Trophoblast cell (in vitro differentiated cells and primary cell): ENCODE measurements around the gene CNTN4.
A peak's percentile ranks its signal among the peaks of the same experiment; 100 is the strongest.

Source experiments
- DNase-seq, 2 donors: peaks; one replicate each; pipeline ENCODE4 v3.0.0-alpha.2; 2016
- H2AFZ ChIP-seq: 2 replicates; pipeline ENCODE4 v1.6.1; 2013; ENCODE audit warnings: low read length, moderate library complexity, mild to moderate bottlenecking; ENCODE audit not compliant: insufficient read depth, poor library complexity
- H2AK5ac ChIP-seq: 2 replicates; pipeline ENCODE4 v1.6.1; 2013; ENCODE audit warnings: mild to moderate bottlenecking, low read length
- H2BK120ac ChIP-seq: 2 replicates; pipeline ENCODE4 v1.6.1; 2013; ENCODE audit warnings: low read length, mild to moderate bottlenecking, moderate library complexity; ENCODE audit not compliant: insufficient read depth, poor library complexity
- H2BK12ac ChIP-seq: 2 replicates; pipeline ENCODE4 v1.6.1; 2013; ENCODE audit warnings: mild to moderate bottlenecking, low read length, moderate library complexity
- H2BK5ac ChIP-seq: 2 replicates; pipeline ENCODE4 v1.6.1; 2013; ENCODE audit warnings: low read length, low read depth, moderate library complexity, mild to moderate bottlenecking; ENCODE audit not compliant: poor library complexity
- H3K14ac ChIP-seq: 2 replicates; pipeline ENCODE4 v1.6.1; 2013; ENCODE audit warnings: mild to moderate bottlenecking, low read length
- H3K18ac ChIP-seq: 2 replicates; pipeline ENCODE4 v1.6.1; 2013; ENCODE audit warnings: mild to moderate bottlenecking, low read length
- H3K23ac ChIP-seq: 2 replicates; pipeline ENCODE4 v1.6.1; 2013; ENCODE audit warnings: low read length
- H3K27ac ChIP-seq: 2 replicates; pipeline ENCODE4 v1.5.1; 2013; ENCODE audit warnings: low read depth, mild to moderate bottlenecking, inconsistent platforms, low read length, moderate library complexity
- H3K27me3 ChIP-seq: 2 replicates; pipeline ENCODE4 v1.6.1; 2013; ENCODE audit warnings: inconsistent platforms, mild to moderate bottlenecking, low read length, moderate library complexity; ENCODE audit not compliant: insufficient read depth
- H3K36me3 ChIP-seq, 2 experiments: 1 replicate in 1 of 2; 2 replicates in 1 of 2; pipeline ENCODE4 v1.6.1; 2013; ENCODE audit warnings: low read length in 2 of 2, mild to moderate bottlenecking in 2 of 2, moderate library complexity in 1 of 2; ENCODE audit not compliant: insufficient read depth in 2 of 2, control insufficient read depth in 1 of 2
- H3K4ac ChIP-seq: 2 replicates; pipeline ENCODE4 v1.6.1; 2013; ENCODE audit warnings: low read depth, mild to moderate bottlenecking, low read length, moderate library complexity
- H3K4me1 ChIP-seq, 2 experiments: 1 replicate in 1 of 2; 2 replicates in 1 of 2; pipeline ENCODE4 v1.6.1; 2013; ENCODE audit warnings: low read length in 2 of 2, mild to moderate bottlenecking in 2 of 2, moderate library complexity in 1 of 2; ENCODE audit not compliant: insufficient read depth in 2 of 2, control insufficient read depth in 1 of 2
- H3K4me2 ChIP-seq: 2 replicates; pipeline ENCODE4 v1.6.1; 2013; ENCODE audit warnings: inconsistent platforms, mild to moderate bottlenecking, low read length, moderate library complexity
- H3K4me3 ChIP-seq: 2 replicates; pipeline ENCODE4 v1.5.1; 2013; ENCODE audit warnings: mild to moderate bottlenecking, low read depth, low read length, inconsistent platforms
- H3K79me1 ChIP-seq: one replicate; pipeline ENCODE4 v1.6.1; 2013; ENCODE audit warnings: low read length
- H3K79me2 ChIP-seq: 2 replicates; pipeline ENCODE4 v1.6.1; 2013; ENCODE audit warnings: low read length, mild to moderate bottlenecking; ENCODE audit not compliant: control insufficient read depth, insufficient read depth, poor library complexity
- H3K9ac ChIP-seq: 2 replicates; pipeline ENCODE4 v1.6.1; 2013; ENCODE audit warnings: mild to moderate bottlenecking, low read length
- H3K9me3 ChIP-seq: 2 replicates; pipeline ENCODE4 v1.6.1; 2013; ENCODE audit warnings: low read depth, mild to moderate bottlenecking, control low read depth, inconsistent platforms, low read length; ENCODE audit not compliant: insufficient read depth
- H4K12ac ChIP-seq: 2 replicates; pipeline ENCODE4 v1.6.1; 2013; ENCODE audit warnings: low read depth, mild to moderate bottlenecking, low read length, moderate library complexity
- H4K8ac ChIP-seq: 2 replicates; pipeline ENCODE4 v1.6.1; 2013; ENCODE audit warnings: low read depth, mild to moderate bottlenecking, low read length, moderate library complexity
- H4K91ac ChIP-seq: one replicate; pipeline ENCODE4 v1.6.1; 2013; ENCODE audit warnings: low read depth, mild to moderate bottlenecking, low read length, moderate library complexity
- WGBS: extraction: QIAGEN DNeasy Blood & Tissue Kit; methylation state at CpG from one replicate; pipeline ENCODE4 v1.1.7; 2013; ENCODE audit warnings: missing lambda C conversion rate; ENCODE audit not compliant: insufficient read length, insufficient coverage; ENCODE audit errors: extremely low coverage; 5-methylcytosine and 5-hydroxymethylcytosine counted together

Gene CNTN4

GRCh38 chr3:2697589-2697988 lies 598.9 kb downstream of the CNTN4 start:
- no peak overlapping the region for H3K23ac ChIP-seq
- H4K91ac ChIP-seq, result no peak overlapping the region
- no peak for DNase-seq
- H3K27me3 ChIP-seq, result no peaks in the 10 kb centered on the region
- no peaks in the 10 kb centered on the region for H3K79me2 ChIP-seq
- no CpG with 5 or more reads among the region's 2 CpGs for WGBS
- H3K4me1 ChIP-seq, result no peaks in the 10 kb centered on the region
- H2BK5ac ChIP-seq, result no peak overlapping the region
- no peak overlapping the region for H3K14ac ChIP-seq
- H4K12ac ChIP-seq, result no peak overlapping the region
- H2BK12ac ChIP-seq, result no peak overlapping the region
- H3K79me1 ChIP-seq, result no peaks in the 10 kb centered on the region
- H3K18ac ChIP-seq, result no peak overlapping the region
- H3K27ac ChIP-seq, result no peak overlapping the region
- no peak overlapping the region for H3K9ac ChIP-seq
- H3K36me3 ChIP-seq, result no peaks in the 10 kb centered on the region
- no peak overlapping the region for H2BK120ac ChIP-seq
- no peak overlapping the region for H2AK5ac ChIP-seq
- no peaks in the 10 kb centered on the region for H3K9me3 ChIP-seq
- H3K4me3 ChIP-seq, result no peak overlapping the region
- H3K4me2 ChIP-seq, result no peak overlapping the region
- H3K4ac ChIP-seq, result no peak overlapping the region
- no peak overlapping the region for H4K8ac ChIP-seq
- H2AFZ ChIP-seq, result no peak overlapping the region

- no peak overlapping the region for H2BK12ac ChIP-seq
- peak overlapping the region; percentile 33 for H3K9ac ChIP-seq
- H3K79me1 ChIP-seq, result no peaks in the 10 kb centered on the region
- no peaks in the 10 kb centered on the region for H3K27me3 ChIP-seq
- H3K4me2 ChIP-seq, result no peak overlapping the region
- H4K12ac ChIP-seq, result no peak overlapping the region
- no peak overlapping the region for H2AFZ ChIP-seq
- DNase-seq, result no peak
- no peak overlapping the region for H2BK120ac ChIP-seq
- no peak overlapping the region for H3K4me3 ChIP-seq
- WGBS, result no CpG with 5 or more reads among the region's 3 CpGs
- no peak overlapping the region for H2BK5ac ChIP-seq
- H3K23ac ChIP-seq, result no peak overlapping the region
- H3K9me3 ChIP-seq, result no peaks in the 10 kb centered on the region
- H3K14ac ChIP-seq, result no peak overlapping the region
- no peaks in the 10 kb centered on the region for H3K4me1 ChIP-seq
- no peaks in the 10 kb centered on the region for H3K79me2 ChIP-seq
- H3K27ac ChIP-seq, result no peak overlapping the region
- H4K8ac ChIP-seq, result no peak overlapping the region
- H3K36me3 ChIP-seq, result no peaks in the 10 kb centered on the region
- no peak overlapping the region for H2AK5ac ChIP-seq
- H3K18ac ChIP-seq, result no peak overlapping the region
- H4K91ac ChIP-seq, result no peak overlapping the region
- no peak overlapping the region for H3K4ac ChIP-seq
Measured at GRCh38 chr3:2701471-2701870, 602.8 kb downstream of the CNTN4 start.

DNA sequence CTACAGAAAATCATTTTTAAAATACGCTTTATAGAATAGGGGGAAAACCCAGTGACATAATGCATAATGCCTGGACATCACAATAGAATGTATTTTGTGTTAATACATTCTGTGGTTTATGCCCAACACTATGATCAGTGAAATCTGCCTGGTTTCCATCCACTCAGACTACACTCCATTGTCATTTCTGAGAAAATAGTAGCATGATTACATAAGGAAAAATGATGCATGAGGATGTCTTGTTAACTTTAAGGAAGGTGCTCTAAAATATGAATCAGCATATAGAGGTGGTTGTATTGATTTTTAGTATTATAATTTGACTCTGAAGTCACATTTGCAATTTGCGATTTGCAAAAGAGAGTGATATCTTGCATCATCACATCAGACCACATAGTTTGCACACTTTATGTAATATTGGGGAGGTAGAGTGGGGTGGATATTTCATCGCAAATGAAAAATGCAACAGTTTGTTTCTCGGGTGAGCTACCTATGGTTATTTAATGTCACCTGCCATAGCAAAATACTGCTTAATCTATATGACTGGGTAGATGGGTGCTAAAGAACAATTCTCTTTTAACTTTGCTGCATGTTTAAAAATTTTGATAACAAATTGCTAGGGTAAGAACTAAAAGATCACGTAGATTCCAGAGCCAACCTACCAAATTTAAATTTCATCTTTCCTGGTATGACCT lies 607.6 kb downstream of the CNTN4 start:
- no peaks in the 10 kb centered on the region for H3K79me1 ChIP-seq
- no peak overlapping the region for H3K27ac ChIP-seq
- no peak overlapping the region for H3K4me2 ChIP-seq
- H3K23ac ChIP-seq, result no peak overlapping the region
- no peaks in the 10 kb centered on the region for H3K36me3 ChIP-seq
- H3K18ac ChIP-seq, result no peak overlapping the region
- no peak overlapping the region for H4K8ac ChIP-seq
- DNase-seq, result no peak
- H2AK5ac ChIP-seq, result no peak overlapping the region
- no peak overlapping the region for H3K9ac ChIP-seq
- H3K9me3 ChIP-seq, result no peaks in the 10 kb centered on the region
- no peaks in the 10 kb centered on the region for H3K79me2 ChIP-seq
- no peak overlapping the region for H2BK5ac ChIP-seq
- H4K12ac ChIP-seq, result no peak overlapping the region
- no CpG with 5 or more reads among the region's 5 CpGs for WGBS
- no peak overlapping the region for H4K91ac ChIP-seq
- H2BK12ac ChIP-seq, result no peak overlapping the region
- no peaks in the 10 kb centered on the region for H3K4me1 ChIP-seq
- no peak overlapping the region for H3K4me3 ChIP-seq
- no peaks in the 10 kb centered on the region for H3K27me3 ChIP-seq
- no peak overlapping the region for H3K14ac ChIP-seq
- no peak overlapping the region for H3K4ac ChIP-seq
- H2BK120ac ChIP-seq, result no peak overlapping the region
- no peak overlapping the region for H2AFZ ChIP-seq

DNA sequence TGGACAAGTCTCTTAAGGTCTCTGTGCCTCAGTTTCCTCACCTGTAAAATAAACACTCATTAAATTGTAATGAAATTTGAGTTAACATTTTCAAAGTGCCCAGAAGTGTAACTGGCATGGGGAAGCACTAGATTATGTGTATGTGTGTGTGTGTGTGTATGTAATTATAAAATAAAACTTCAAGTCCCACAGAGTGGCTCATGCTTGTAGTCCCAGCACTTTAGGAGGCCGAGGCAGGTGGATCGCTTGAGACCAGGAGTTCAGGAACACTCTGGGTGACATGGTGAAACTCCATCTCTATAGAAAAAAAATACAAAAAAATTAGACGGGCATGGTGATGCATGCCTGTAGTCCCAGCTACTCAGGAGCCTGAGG lies 608.2 kb downstream of the CNTN4 start:
- H2AK5ac ChIP-seq, result no peak overlapping the region

More for the DNA sequence above, 608.2 kb downstream of the CNTN4 start:
- Histone ChIP-seq H4K12ac (no peak overlapping the region), H3K4me2 (no peak overlapping the region), H2BK120ac (no peak overlapping the region), H3K4me1 (no peaks in the 10 kb centered on the region), H2BK5ac (no peak overlapping the region), H3K27ac (no peak overlapping the region), H4K8ac (no peak overlapping the region), H2BK12ac (no peak overlapping the region), H3K4ac (no peak overlapping the region), H3K9ac (no peak overlapping the region), H3K18ac (no peak overlapping the region), H3K4me3 (no peak overlapping the region), H3K9me3 (no peaks in the 10 kb centered on the region), H3K79me1 (no peaks in the 10 kb centered on the region), H3K14ac (no peak overlapping the region), H3K23ac (no peak overlapping the region), H3K79me2 (no peaks in the 10 kb centered on the region), H2AFZ (no peak overlapping the region), H3K36me3 (no peaks in the 10 kb centered on the region), H3K27me3 (no peaks in the 10 kb centered on the region), H4K91ac (no peak overlapping the region)
- DNase-seq, result no peak
- no CpG with 5 or more reads among the region's 3 CpGs for WGBS
